ENCODE measurements around the gene LINGO1. TPM values are rescaled to one million over a fixed set of nuclear protein-coding genes. Genes with fewer than 3 reads are reported as not detected.

LINGO1 gene
- total and polyA plus RNA-seq, 2 donors (not counting 1 experiment from before 2014, with no cell fraction given): not detected

- POLR2A ChIA-PET: no interaction called here
- 95% methylated on average over 12 of the region's 15 CpGs for WGBS (ENCODE audit: insufficient coverage)
- DNase-seq (no peak), ATAC-seq (ENCODE audit: low read depth) (no peak)
- H3K27ac Mint-ChIP-seq: no peak overlapping the region
- Histone ChIP-seq H3K9me3 (ENCODE audit: control extremely low read depth in 1 of 3, control insufficient read depth in 2 of 3, insufficient read depth in 1 of 3, low read length in 2 of 3) (peaks cover 0 to 12% (median 0%) of the 10 kb centered on the region in 3 donors), H3K4me1 (ENCODE audit: control insufficient read depth in 2 of 2, insufficient read depth in 2 of 2, low read length in 2 of 2) (peaks cover 0 to 6% of the 10 kb centered on the region in 2 donors), H2AFZ (ENCODE audit: insufficient read depth, low read depth, low read length, poor library complexity, severe bottlenecking) (no peak overlapping the region), H3K4me2 (replicated peaks; ENCODE audit: low read depth, low read length, poor library complexity, severe bottlenecking) (no peak overlapping the region), H3K9ac (ENCODE audit: low read length) (no peak overlapping the region), H3K27me3 (replicated peaks in 1 of 4; ENCODE audit: control extremely low read depth in 1 of 4, control insufficient read depth in 3 of 4, insufficient read depth in 4 of 4, low read length in 3 of 4) (peaks cover 0 to 2% (median 0%) of the 10 kb centered on the region in 4 experiments), H3K36me3 (replicated peaks in 1 of 2; ENCODE audit: control extremely low read depth in 1 of 2, control insufficient read depth in 1 of 2, extremely low read depth in 1 of 2, insufficient read depth in 2 of 2, low read length in 1 of 2) (no peaks in the 10 kb centered on the region), H3K4me3 (ENCODE audit: control extremely low read depth in 1 of 5, extremely low read depth in 1 of 5, insufficient read depth in 1 of 5, low read depth in 2 of 5, low read length in 4 of 5) (no peak overlapping the region), H3K79me2 (ENCODE audit: control insufficient read depth, insufficient read depth, low read length) (no peaks in the 10 kb centered on the region), H4K20me1 (ENCODE audit: control insufficient read depth, insufficient read depth, low read length, poor library complexity, severe bottlenecking) (no peaks in the 10 kb centered on the region), H3K27ac (ENCODE audit: low read length in 2 of 2) (no peak overlapping the region)
- no peak for TF ChIP-seq EZH2 (IDR thresholded peaks at IDR 0.05; ENCODE audit: borderline replicate concordance, insufficient read depth, low read depth, low read length, poor library complexity, severe bottlenecking)
- no peak for TF ChIP-seq CTCF (IDR thresholded peaks at IDR 0.05)
- intact Hi-C loops (cut with micrococcal nuclease): no loop called here
- no peak overlapping the region for H3K4me3 Mint-ChIP-seq
- H3K4me1 Mint-ChIP-seq: peaks cover 4% of the 10 kb centered on the region
- CTCF ChIA-PET: no interaction called here
- no peaks in the 10 kb centered on the region for H3K9me3 Mint-ChIP-seq (ENCODE audit: insufficient read depth)
- H3K27me3 Mint-ChIP-seq: peaks cover 6% of the 10 kb centered on the region
Observed at GRCh38 chr15:77571741-77572140, 61.0 kb downstream of the LINGO1 start.

- ATAC-seq (ENCODE audit: low read depth) (no peak), DNase-seq (no peak)
- H3K36me3 ChIP-seq (replicated peaks in 1 of 2; ENCODE audit: control extremely low read depth in 1 of 2, control insufficient read depth in 1 of 2, extremely low read depth in 1 of 2, insufficient read depth in 2 of 2, low read length in 1 of 2): no peaks in the 10 kb centered on the region
- WGBS (ENCODE audit: insufficient coverage): 89% methylated on average over 5 of the region's 6 CpGs
- Mint-ChIP-seq H3K9me3 (ENCODE audit: insufficient read depth) (no peaks in the 10 kb centered on the region), H3K27ac (no peak overlapping the region), H3K4me1 (peaks cover 4% of the 10 kb centered on the region), H3K27me3 (peaks cover 6% of the 10 kb centered on the region), H3K4me3 (no peak overlapping the region)
- no peaks in the 10 kb centered on the region for H3K79me2 ChIP-seq (ENCODE audit: control insufficient read depth, insufficient read depth, low read length)
- H2AFZ ChIP-seq (ENCODE audit: insufficient read depth, low read depth, low read length, poor library complexity, severe bottlenecking): no peak overlapping the region
- TF ChIP-seq CTCF (IDR thresholded peaks at IDR 0.05) (no peak), EZH2 (IDR thresholded peaks at IDR 0.05; ENCODE audit: borderline replicate concordance, insufficient read depth, low read depth, low read length, poor library complexity, severe bottlenecking) (no peak)
- ChIA-PET CTCF (no interaction called here), POLR2A (no interaction called here)
- peaks cover 0 to 2% (median 0%) of the 10 kb centered on the region in 4 experiments for H3K27me3 ChIP-seq (replicated peaks in 1 of 4; ENCODE audit: control extremely low read depth in 1 of 4, control insufficient read depth in 3 of 4, insufficient read depth in 4 of 4, low read length in 3 of 4)
- peaks cover 0 to 6% of the 10 kb centered on the region in 2 donors for H3K4me1 ChIP-seq (ENCODE audit: control insufficient read depth in 2 of 2, insufficient read depth in 2 of 2, low read length in 2 of 2)
- no peak overlapping the region for H3K4me2 ChIP-seq (replicated peaks; ENCODE audit: low read depth, low read length, poor library complexity, severe bottlenecking)
- intact Hi-C loops (cut with micrococcal nuclease): no loop called here
- peaks cover 0 to 12% (median 0%) of the 10 kb centered on the region in 3 donors for H3K9me3 ChIP-seq (ENCODE audit: control extremely low read depth in 1 of 3, control insufficient read depth in 2 of 3, insufficient read depth in 1 of 3, low read length in 2 of 3)
- no peak overlapping the region for H3K27ac ChIP-seq (ENCODE audit: low read length in 2 of 2)
- no peak overlapping the region for H3K9ac ChIP-seq (ENCODE audit: low read length)
- no peaks in the 10 kb centered on the region for H4K20me1 ChIP-seq (ENCODE audit: control insufficient read depth, insufficient read depth, low read length, poor library complexity, severe bottlenecking)
- H3K4me3 ChIP-seq (ENCODE audit: control extremely low read depth in 1 of 5, extremely low read depth in 1 of 5, insufficient read depth in 1 of 5, low read depth in 2 of 5, low read length in 4 of 5): no peak overlapping the region
Observed at GRCh38 chr15:77571181-77571580, 61.5 kb downstream of the LINGO1 start.

All from B cell (primary cell).